ENCODE measurements around the gene RNF113A. TPM values are rescaled to one million over a fixed set of nuclear protein-coding genes. Genes with fewer than 3 reads are reported as not detected.
"Not testable (repeated sequence)": the region's sequence is repeated elsewhere in the genome, so short reads cannot be mapped to it uniquely, and the experiment has no call there.

The RNF113A gene
- total RNA-seq, 2 experiments from 2014 or later = 32.3 to 33.2 TPM

GRCh38 chrX:119900976-119901375 is 29.4 kb upstream of the RNF113A start:
- Mint-ChIP-seq H3K4me3 (no peak overlapping the region), H3K27ac (no peak overlapping the region), H3K36me3 (ENCODE audit: low read depth) (no peaks in the 10 kb centered on the region), H3K9me3 (no peaks in the 10 kb centered on the region), H3K4me1 (ENCODE audit: low read depth) (no peaks in the 10 kb centered on the region), H3K27me3 (no peaks in the 10 kb centered on the region)
- intact Hi-C loops (cut with micrococcal nuclease) = no loop called here
- POLR2A ChIA-PET = interaction anchor here (1.1 kb wide), 1 partner anchor 42 kb away, joined by 5 read pairs; no protein-coding TSS in a partner anchor
- no peak for TF ChIP-seq CTCF (IDR thresholded peaks at IDR 0.05)
- CTCF ChIA-PET = interaction anchor here (2.3 kb wide), 1 partner anchor 12 kb away, joined by 8 read pairs; no protein-coding TSS in a partner anchor
- no peak for DNase-seq
- ATAC-seq = no peak

GRCh38 chrX:119899125-119899524 is 27.6 kb upstream of the RNF113A start:
- Mint-ChIP-seq H3K9me3 (no peaks in the 10 kb centered on the region), H3K27me3 (no peaks in the 10 kb centered on the region), H3K36me3 (ENCODE audit: low read depth) (no peaks in the 10 kb centered on the region), H3K4me3 (no peak overlapping the region), H3K4me1 (ENCODE audit: low read depth) (no peaks in the 10 kb centered on the region), H3K27ac (no peak overlapping the region)
- TF ChIP-seq CTCF (IDR thresholded peaks at IDR 0.05) = no peak
- ChIA-PET POLR2A (no interaction called here), CTCF (interaction anchor here (1.4 to 2.3 kb wide), 2 partner anchors 11 to 21 kb away, joined by 3 to 8 read pairs; no protein-coding TSS in a partner anchor)
- intact Hi-C loops (cut with micrococcal nuclease) = no loop called here
- DNase-seq (no peak), ATAC-seq (no peak)

- no peaks in the 10 kb centered on the region for H3K4me1 Mint-ChIP-seq (ENCODE audit: low read depth)
- no peaks in the 10 kb centered on the region for H3K36me3 Mint-ChIP-seq (ENCODE audit: low read depth)
- TF ChIP-seq CTCF (IDR thresholded peaks at IDR 0.05) = no peak
- intact Hi-C loops (cut with micrococcal nuclease) = no loop called here
- no peak within 1 kb of the TSS for H3K27ac Mint-ChIP-seq
- H3K9me3 Mint-ChIP-seq = no peaks in the 10 kb centered on the region
- H3K4me3 Mint-ChIP-seq = no peak within 1 kb of the TSS
- ATAC-seq (no peak), DNase-seq (no peak)
- no peaks in the 10 kb centered on the region for H3K27me3 Mint-ChIP-seq
- ChIA-PET POLR2A (no interaction called here), CTCF (interaction anchor here (1.3 kb wide), 1 partner anchor 9 kb away, joined by 3 read pairs; no protein-coding TSS in a partner anchor)
These were observed 24.4 kb upstream of the RNF113A start, which contains the start of gene AKAP14 for GRCh38 chrX:119895843-119896326. Gene AKAP14, plus strand, starts transcription at chrX:119895893. Its CDS starts 7,331 bp downstream, at chrX:119903224.

GRCh38 chrX:119891961-119892692 is 20.6 kb upstream of the RNF113A start:
- ATAC-seq; H3K27me3 Mint-ChIP-seq; H3K9me3 Mint-ChIP-seq; POLR2A ChIA-PET; H3K4me1 Mint-ChIP-seq (ENCODE audit: low read depth); H3K4me3 Mint-ChIP-seq; CTCF ChIA-PET; H3K36me3 Mint-ChIP-seq (ENCODE audit: low read depth); intact Hi-C loops (cut with micrococcal nuclease); H3K27ac Mint-ChIP-seq; DNase-seq: not testable (repeated sequence)

GRCh38 chrX:119890626-119891025 is 19.1 kb upstream of the RNF113A start:
- H3K4me1 Mint-ChIP-seq (ENCODE audit: low read depth); H3K27me3 Mint-ChIP-seq; H3K36me3 Mint-ChIP-seq (ENCODE audit: low read depth); CTCF ChIA-PET; ATAC-seq; H3K9me3 Mint-ChIP-seq; DNase-seq; intact Hi-C loops (cut with micrococcal nuclease); H3K4me3 Mint-ChIP-seq; H3K27ac Mint-ChIP-seq: not testable (repeated sequence)
- POLR2A ChIA-PET = interaction anchor here (0.6 kb wide), 1 partner anchor 104 kb away, joined by 3 read pairs; no protein-coding TSS in a partner anchor
